Measurements from ENCODE around the gene CAAP1. TPM values are rescaled to one million over a fixed set of nuclear protein-coding genes. Genes with fewer than 3 reads are reported as not detected.

Gene CAAP1
- total and polyA plus RNA-seq, 2 of the 13 experiments (the other 11 are each of a cell fraction or from before 2014, with no cell fraction given) = 10.9 to 40.2 TPM

DNA sequence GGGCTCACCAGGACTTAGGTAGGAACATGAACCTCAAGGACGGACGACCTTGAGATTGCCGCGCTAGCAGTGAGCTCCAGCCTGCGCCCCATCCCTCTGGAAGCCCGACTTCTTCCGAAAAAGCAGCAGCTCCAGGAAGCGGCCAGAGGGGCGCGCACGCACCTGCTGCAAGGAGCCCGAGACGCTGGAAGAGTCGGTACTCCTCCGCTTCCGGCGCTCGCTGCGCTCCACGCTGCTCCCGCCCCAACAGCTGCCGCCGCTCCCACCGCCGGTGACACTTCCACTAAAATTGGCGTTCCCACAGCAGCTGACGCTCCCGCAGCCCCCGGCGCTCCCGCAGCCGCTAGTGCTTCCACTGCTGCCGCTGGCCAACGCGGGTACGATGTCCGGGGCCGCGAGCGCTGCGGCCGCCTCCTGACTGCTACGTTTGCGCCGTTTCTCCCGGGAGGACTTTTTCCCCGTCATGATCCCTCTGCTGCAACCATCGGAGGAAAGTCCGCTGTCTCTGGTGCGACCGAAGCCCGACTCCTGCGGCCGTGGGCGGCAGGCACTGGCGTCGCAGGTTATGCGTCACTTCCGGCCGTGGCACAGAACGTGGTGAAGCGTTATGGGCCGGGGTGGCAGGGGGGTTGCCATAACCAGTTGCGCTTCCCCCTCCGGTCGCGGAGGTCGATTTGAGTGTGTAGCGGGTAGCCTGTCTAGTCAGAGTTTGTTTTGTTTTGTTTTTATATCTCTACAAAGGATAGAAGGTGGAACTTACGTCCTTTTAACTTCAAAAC, at the start of gene CAAP1 (continued):
- TF ChIP-seq ZFAT (CRISPR knock-in tag; conservative IDR thresholded peaks at IDR 0.05) (0 out of 2 replicates have a peak, but pooled peaks have one; percentile 18), SALL1 (CRISPR knock-in tag; IDR thresholded peaks at IDR 0.05) (peak; percentile 87; the same call in 1 of the 2 replicates), NCOA2 (CRISPR knock-in tag; IDR thresholded peaks at IDR 0.05) (peak; percentile 23; the same call in 1 of the 2 replicates), MAF1 (CRISPR knock-in tag; IDR thresholded peaks at IDR 0.05; ENCODE audit: borderline replicate concordance) (no peak), ZNF891 (CRISPR knock-in tag; IDR thresholded peaks at IDR 0.05) (peak; percentile 92), ZNF761 (CRISPR knock-in tag; conservative IDR thresholded peaks at IDR 0.05) (no peak; the same call in 1 of the 2 replicates), GLI4 (CRISPR knock-in tag; IDR thresholded peaks at IDR 0.05; ENCODE audit: borderline replicate concordance) (peak; percentile 36; the same call in 1 of the 2 replicates)
- TF ChIP-seq, protein P1, sequence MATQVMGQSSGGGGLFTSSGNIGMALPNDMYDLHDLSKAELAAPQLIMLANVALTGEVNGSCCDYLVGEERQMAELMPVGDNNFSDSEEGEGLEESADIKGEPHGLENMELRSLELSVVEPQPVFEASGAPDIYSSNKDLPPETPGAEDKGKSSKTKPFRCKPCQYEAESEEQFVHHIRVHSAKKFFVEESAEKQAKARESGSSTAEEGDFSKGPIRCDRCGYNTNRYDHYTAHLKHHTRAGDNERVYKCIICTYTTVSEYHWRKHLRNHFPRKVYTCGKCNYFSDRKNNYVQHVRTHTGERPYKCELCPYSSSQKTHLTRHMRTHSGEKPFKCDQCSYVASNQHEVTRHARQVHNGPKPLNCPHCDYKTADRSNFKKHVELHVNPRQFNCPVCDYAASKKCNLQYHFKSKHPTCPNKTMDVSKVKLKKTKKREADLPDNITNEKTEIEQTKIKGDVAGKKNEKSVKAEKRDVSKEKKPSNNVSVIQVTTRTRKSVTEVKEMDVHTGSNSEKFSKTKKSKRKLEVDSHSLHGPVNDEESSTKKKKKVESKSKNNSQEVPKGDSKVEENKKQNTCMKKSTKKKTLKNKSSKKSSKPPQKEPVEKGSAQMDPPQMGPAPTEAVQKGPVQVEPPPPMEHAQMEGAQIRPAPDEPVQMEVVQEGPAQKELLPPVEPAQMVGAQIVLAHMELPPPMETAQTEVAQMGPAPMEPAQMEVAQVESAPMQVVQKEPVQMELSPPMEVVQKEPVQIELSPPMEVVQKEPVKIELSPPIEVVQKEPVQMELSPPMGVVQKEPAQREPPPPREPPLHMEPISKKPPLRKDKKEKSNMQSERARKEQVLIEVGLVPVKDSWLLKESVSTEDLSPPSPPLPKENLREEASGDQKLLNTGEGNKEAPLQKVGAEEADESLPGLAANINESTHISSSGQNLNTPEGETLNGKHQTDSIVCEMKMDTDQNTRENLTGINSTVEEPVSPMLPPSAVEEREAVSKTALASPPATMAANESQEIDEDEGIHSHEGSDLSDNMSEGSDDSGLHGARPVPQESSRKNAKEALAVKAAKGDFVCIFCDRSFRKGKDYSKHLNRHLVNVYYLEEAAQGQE (IDR thresholded peaks at IDR 0.05; ENCODE audit: borderline replicate concordance in 1 of 2, low read depth in 1 of 2, low read length in 2 of 2) = peak in 1 of 2 experiments; percentile 19; a peak in 1 of 4 replicates
- TF ChIP-seq, protein P2, sequence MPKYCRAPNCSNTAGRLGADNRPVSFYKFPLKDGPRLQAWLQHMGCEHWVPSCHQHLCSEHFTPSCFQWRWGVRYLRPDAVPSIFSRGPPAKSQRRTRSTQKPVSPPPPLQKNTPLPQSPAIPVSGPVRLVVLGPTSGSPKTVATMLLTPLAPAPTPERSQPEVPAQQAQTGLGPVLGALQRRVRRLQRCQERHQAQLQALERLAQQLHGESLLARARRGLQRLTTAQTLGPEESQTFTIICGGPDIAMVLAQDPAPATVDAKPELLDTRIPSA (CRISPR knock-in tag; IDR thresholded peaks at IDR 0.05; ENCODE audit: borderline replicate concordance) = peak; percentile 62; the same call in 1 of the 2 replicates
- TF ChIP-seq, protein P3, sequence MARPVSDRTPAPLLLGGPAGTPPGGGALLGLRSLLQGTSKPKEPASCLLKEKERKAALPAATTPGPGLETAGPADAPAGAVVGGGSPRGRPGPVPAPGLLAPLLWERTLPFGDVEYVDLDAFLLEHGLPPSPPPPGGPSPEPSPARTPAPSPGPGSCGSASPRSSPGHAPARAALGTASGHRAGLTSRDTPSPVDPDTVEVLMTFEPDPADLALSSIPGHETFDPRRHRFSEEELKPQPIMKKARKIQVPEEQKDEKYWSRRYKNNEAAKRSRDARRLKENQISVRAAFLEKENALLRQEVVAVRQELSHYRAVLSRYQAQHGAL (CRISPR knock-in tag; IDR thresholded peaks at IDR 0.05; ENCODE audit: not compliant biosample characterization) = no peak
- TF ChIP-seq, protein P4, sequence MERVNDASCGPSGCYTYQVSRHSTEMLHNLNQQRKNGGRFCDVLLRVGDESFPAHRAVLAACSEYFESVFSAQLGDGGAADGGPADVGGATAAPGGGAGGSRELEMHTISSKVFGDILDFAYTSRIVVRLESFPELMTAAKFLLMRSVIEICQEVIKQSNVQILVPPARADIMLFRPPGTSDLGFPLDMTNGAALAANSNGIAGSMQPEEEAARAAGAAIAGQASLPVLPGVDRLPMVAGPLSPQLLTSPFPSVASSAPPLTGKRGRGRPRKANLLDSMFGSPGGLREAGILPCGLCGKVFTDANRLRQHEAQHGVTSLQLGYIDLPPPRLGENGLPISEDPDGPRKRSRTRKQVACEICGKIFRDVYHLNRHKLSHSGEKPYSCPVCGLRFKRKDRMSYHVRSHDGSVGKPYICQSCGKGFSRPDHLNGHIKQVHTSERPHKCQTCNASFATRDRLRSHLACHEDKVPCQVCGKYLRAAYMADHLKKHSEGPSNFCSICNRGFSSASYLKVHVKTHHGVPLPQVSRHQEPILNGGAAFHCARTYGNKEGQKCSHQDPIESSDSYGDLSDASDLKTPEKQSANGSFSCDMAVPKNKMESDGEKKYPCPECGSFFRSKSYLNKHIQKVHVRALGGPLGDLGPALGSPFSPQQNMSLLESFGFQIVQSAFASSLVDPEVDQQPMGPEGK (CRISPR knock-in tag; IDR thresholded peaks at IDR 0.05) = peak; percentile 87
- TF ChIP-seq, protein P5, sequence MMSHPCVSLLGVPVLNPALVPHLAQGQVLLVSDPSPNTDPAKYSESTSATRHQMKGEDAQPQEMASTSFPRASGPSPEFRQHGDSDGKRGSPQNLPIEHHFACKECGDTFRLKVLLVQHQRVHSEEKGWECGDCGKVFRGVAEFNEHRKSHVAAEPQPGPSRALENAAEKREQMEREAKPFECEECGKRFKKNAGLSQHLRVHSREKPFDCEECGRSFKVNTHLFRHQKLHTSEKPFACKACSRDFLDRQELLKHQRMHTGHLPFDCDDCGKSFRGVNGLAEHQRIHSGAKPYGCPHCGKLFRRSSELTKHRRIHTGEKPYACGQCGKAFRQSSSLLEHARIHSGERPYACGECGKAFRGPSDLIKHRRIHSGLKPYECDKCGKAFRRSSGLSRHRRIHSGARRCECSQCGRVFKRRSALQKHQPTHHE (CRISPR knock-in tag; IDR thresholded peaks at IDR 0.05; ENCODE audit: borderline replicate concordance) = peak; percentile 38; the same call in 1 of the 2 replicates
- TF ChIP-seq, protein P6, sequence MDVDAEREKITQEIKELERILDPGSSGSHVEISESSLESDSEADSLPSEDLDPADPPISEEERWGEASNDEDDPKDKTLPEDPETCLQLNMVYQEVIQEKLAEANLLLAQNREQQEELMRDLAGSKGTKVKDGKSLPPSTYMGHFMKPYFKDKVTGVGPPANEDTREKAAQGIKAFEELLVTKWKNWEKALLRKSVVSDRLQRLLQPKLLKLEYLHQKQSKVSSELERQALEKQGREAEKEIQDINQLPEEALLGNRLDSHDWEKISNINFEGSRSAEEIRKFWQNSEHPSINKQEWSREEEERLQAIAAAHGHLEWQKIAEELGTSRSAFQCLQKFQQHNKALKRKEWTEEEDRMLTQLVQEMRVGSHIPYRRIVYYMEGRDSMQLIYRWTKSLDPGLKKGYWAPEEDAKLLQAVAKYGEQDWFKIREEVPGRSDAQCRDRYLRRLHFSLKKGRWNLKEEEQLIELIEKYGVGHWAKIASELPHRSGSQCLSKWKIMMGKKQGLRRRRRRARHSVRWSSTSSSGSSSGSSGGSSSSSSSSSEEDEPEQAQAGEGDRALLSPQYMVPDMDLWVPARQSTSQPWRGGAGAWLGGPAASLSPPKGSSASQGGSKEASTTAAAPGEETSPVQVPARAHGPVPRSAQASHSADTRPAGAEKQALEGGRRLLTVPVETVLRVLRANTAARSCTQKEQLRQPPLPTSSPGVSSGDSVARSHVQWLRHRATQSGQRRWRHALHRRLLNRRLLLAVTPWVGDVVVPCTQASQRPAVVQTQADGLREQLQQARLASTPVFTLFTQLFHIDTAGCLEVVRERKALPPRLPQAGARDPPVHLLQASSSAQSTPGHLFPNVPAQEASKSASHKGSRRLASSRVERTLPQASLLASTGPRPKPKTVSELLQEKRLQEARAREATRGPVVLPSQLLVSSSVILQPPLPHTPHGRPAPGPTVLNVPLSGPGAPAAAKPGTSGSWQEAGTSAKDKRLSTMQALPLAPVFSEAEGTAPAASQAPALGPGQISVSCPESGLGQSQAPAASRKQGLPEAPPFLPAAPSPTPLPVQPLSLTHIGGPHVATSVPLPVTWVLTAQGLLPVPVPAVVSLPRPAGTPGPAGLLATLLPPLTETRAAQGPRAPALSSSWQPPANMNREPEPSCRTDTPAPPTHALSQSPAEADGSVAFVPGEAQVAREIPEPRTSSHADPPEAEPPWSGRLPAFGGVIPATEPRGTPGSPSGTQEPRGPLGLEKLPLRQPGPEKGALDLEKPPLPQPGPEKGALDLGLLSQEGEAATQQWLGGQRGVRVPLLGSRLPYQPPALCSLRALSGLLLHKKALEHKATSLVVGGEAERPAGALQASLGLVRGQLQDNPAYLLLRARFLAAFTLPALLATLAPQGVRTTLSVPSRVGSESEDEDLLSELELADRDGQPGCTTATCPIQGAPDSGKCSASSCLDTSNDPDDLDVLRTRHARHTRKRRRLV (CRISPR knock-in tag; IDR thresholded peaks at IDR 0.05) = no peak
